Measurements from ENCODE around the gene CLEC2B. TPM values are rescaled to one million over a fixed set of nuclear protein-coding genes. Genes with fewer than 3 reads are reported as not detected.
A peak's percentile ranks its signal among the peaks of the same experiment; 100 is the strongest.

Gene CLEC2B
- 1 to 10 TPM; 4.1 to 6.0 TPM for total RNA-seq

DNA sequence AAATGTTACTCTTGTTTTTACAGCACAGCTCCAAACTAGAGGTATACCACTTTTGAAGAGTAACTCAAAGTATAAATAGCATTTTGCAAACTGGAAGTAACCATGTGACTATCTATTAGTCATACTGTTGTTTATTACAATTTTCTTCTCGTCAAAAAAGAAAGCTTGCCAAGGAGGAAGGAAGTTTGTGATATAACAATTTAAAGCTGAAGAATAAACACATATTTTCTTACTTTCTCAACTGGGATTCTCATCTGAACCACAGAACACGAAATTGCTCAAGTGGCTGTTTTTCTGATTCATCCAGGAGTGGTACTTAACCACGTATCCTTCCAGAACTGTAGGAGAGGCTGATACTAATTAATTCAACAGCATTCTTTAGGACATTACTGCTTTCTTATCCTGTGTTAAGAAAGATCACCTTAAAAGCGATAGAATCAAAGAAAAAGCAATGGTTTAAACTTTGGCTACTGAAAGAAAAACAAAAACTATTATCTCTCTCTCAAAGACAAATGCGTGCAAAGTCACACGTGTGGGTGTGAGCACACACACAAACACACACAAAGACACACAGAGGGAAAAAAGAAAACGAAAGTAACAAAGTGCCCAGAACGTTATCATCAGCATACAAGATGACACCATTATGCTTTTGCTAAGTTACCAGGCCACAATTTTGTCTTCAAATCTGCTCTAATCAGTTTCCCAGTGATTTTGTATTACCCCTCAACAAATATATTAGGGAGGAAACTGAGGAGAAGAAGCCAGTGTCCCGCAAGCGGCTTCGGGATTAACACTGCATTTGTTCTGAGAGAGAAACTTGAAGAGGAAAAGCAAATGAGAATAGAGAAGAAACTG is at the start of gene CLEC2B:
CLEC2B (minus strand) TSS at position 48 of the 855 bp plus-strand sequence.
- Histone ChIP-seq H3K27me3 (replicated peaks; ENCODE audit: insufficient read depth) (no peaks in the 10 kb centered on the region), H3K27ac (peak within 1 kb of the TSS; percentile 73 to 75), H3K9me3 (no peaks in the 10 kb centered on the region), H3K36me3 (no peaks in the 10 kb centered on the region), H3K4me3 (peak within 1 kb of the TSS; percentile 25 to 33), H3K4me1 (replicated peaks) (no peaks in the 10 kb centered on the region)
- 9% methylated on average over 11 of the region's 11 CpGs for WGBS
- TF ChIP-seq POLR2A (IDR thresholded peaks at IDR 0.05) = peak; percentile 40
- peak; percentile 44 for TF ChIP-seq POLR2AphosphoS5 (IDR thresholded peaks at IDR 0.05)
- TF ChIP-seq, protein P1, sequence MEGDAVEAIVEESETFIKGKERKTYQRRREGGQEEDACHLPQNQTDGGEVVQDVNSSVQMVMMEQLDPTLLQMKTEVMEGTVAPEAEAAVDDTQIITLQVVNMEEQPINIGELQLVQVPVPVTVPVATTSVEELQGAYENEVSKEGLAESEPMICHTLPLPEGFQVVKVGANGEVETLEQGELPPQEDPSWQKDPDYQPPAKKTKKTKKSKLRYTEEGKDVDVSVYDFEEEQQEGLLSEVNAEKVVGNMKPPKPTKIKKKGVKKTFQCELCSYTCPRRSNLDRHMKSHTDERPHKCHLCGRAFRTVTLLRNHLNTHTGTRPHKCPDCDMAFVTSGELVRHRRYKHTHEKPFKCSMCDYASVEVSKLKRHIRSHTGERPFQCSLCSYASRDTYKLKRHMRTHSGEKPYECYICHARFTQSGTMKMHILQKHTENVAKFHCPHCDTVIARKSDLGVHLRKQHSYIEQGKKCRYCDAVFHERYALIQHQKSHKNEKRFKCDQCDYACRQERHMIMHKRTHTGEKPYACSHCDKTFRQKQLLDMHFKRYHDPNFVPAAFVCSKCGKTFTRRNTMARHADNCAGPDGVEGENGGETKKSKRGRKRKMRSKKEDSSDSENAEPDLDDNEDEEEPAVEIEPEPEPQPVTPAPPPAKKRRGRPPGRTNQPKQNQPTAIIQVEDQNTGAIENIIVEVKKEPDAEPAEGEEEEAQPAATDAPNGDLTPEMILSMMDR (IDR thresholded peaks at IDR 0.05) = no peak
- intact Hi-C loops (cut with DNase I) = no loop called here
- no peak for DNase-seq (ENCODE audit: low spot score)

DNA sequence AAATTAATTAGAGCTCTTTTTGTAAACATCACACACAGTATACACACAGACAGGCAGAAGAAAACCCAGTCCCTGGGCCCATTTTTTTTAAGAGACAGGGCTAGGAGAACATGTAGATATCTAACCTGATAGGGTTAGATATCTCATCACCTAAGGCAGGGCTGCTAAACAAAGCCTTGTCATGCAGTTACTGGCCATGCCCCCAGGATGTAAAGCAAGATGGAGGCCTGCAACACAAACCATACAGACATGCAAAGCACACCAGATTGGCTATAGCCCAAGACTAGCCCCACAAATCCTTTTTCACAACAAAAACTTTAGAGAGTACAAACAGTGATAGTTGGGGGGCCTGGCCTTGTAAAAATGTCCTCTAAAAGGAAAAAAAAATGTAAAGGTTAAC is 42.6 kb upstream of the CLEC2B start:
- intact Hi-C loops (cut with DNase I) = no loop called here
- H3K4me1 ChIP-seq (replicated peaks) = no peaks in the 10 kb centered on the region
- H3K27me3 ChIP-seq (replicated peaks; ENCODE audit: insufficient read depth) = no peaks in the 10 kb centered on the region
- no peak overlapping the region for H3K4me3 ChIP-seq
- no peak overlapping the region for H3K27ac ChIP-seq
- TF ChIP-seq POLR2A (IDR thresholded peaks at IDR 0.05) (no peak), POLR2AphosphoS5 (IDR thresholded peaks at IDR 0.05) (no peak)
- TF ChIP-seq, protein P1 (IDR thresholded peaks at IDR 0.05) = no peak
- no peaks in the 10 kb centered on the region for H3K36me3 ChIP-seq
- DNase-seq (ENCODE audit: low spot score) = no peak
- no peaks in the 10 kb centered on the region for H3K9me3 ChIP-seq

DNA sequence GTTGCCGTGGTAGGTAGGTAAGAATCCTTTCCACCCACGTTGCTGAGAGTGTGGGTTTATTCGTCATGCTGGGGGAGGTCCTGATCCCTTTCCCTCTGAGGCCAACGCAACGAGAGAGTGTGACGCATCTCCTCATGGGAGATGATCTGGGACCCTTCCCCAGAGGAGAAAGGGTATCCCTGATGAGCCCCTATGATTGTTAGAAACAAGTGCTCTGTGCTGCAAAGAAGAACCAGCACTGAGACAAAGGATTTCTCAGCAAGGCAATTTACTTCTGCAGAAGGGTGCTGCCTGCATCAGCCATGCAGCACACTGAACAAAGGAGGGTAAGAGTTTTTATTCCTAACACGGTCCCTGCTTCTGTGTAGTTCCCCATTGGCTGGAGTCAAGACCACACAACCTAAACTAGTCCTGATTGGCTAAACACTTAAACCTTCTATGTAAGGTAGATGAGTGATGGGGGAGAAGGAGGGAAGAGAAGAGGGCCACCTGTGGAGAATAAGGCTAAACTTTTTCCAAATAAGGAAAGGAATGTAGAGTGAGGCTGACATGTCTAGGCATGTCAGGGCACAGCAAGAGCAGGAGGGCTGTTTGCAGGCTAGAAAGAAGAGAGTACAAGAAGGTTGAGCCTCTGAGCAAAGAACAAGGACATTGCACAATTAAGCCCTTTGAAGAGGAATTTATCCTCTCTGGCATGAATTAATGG is 41.7 kb upstream of the CLEC2B start:
- intact Hi-C loops (cut with DNase I) = no loop called here
- Histone ChIP-seq H3K9me3 (no peaks in the 10 kb centered on the region), H3K36me3 (no peaks in the 10 kb centered on the region), H3K4me1 (replicated peaks) (no peaks in the 10 kb centered on the region), H3K27ac (no peak overlapping the region), H3K4me3 (no peak overlapping the region), H3K27me3 (replicated peaks; ENCODE audit: insufficient read depth) (no peaks in the 10 kb centered on the region)
- TF ChIP-seq POLR2AphosphoS5 (IDR thresholded peaks at IDR 0.05) (no peak), POLR2A (IDR thresholded peaks at IDR 0.05) (no peak)
- TF ChIP-seq, protein P1 (IDR thresholded peaks at IDR 0.05) = no peak
- 78% methylated on average over 7 of the region's 7 CpGs for WGBS
- no peak for DNase-seq (ENCODE audit: low spot score)

DNA sequence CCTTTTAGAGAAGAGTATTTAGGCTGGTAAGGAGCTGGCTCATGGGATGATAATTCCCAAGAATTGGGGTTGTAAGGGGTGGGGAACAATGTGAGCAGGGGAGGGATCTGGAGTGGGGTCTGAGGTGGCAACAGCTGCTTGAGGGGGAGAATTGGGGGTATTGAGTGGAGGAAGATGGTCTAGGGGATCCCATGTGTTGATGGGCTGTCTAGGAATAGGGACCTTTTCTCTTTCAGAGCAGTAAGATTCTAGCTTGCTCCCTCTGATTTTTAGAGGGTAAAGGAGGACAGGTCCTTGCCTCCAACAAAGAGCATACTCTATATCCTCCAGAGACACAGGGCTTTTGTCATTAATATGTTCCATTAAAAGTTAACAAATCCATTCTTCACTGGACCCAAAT is 40.6 kb upstream of the CLEC2B start:
- Histone ChIP-seq H3K4me1 (replicated peaks) (no peaks in the 10 kb centered on the region), H3K36me3 (no peaks in the 10 kb centered on the region), H3K27me3 (replicated peaks; ENCODE audit: insufficient read depth) (no peaks in the 10 kb centered on the region), H3K27ac (no peak overlapping the region), H3K9me3 (no peaks in the 10 kb centered on the region), H3K4me3 (no peak overlapping the region)
- TF ChIP-seq POLR2AphosphoS5 (IDR thresholded peaks at IDR 0.05) (no peak), POLR2A (IDR thresholded peaks at IDR 0.05) (no peak)
- TF ChIP-seq, protein P1 (IDR thresholded peaks at IDR 0.05) = no peak
- no peak for DNase-seq (ENCODE audit: low spot score)
- intact Hi-C loops (cut with DNase I) = no loop called here
